OCI-LY7 (cell line): ENCODE data around the gene ZNF714. TPM values are rescaled to one million over a fixed set of nuclear protein-coding genes. Genes with fewer than 3 reads are reported as not detected.

ENCODE experiments used
- BruUV-seq: library from RNA; stranded (reverse); fragments of 400-500 nt; replicated peaks from 2 replicates; lab custom pipeline; 2021; lab: Mats Ljungman, UMichigan
- CTCF ChIA-PET: fragments of 300-600 bp; sonication (Branson Sonifier 250); formaldehyde crosslinking; loops from one replicate; lab custom pipeline; 2022; ENCODE audit warnings: antibody characterized with exemption; ENCODE audit not compliant: unreplicated experiment; lab: Charles Lee
- POLR2A ChIA-PET: fragments of 300-600 bp; sonication (Branson Sonifier 250); formaldehyde crosslinking; loops from one replicate; lab custom pipeline; 2022; ENCODE audit warnings: antibody characterized with exemption; lab: Charles Lee
- DNase-seq: peaks from one replicate; pipeline ENCODE4 v3.0.0-alpha.2; 2015; ENCODE audit warnings: low spot score
- H2AFZ ChIP-seq: fragments of 200-600 bp; sonication (generic), shearing (Covaris generic); 2 replicates; pipeline ENCODE4 v1.6.1; 2014; ENCODE audit warnings: mild to moderate bottlenecking, antibody characterized with exemption, low read length, moderate library complexity
- H3K27ac ChIP-seq: fragments of 200-600 bp; sonication (generic); 2 replicates; pipeline ENCODE4 v1.5.1; 2014; ENCODE audit warnings: mixed run types, low read depth, mild to moderate bottlenecking, moderate library complexity, low read length, inconsistent platforms; ENCODE audit not compliant: poor library complexity, severe bottlenecking
- H3K36me3 ChIP-seq: fragments of 200-600 bp; sonication (generic); 2 replicates; pipeline ENCODE4 v1.6.1; 2014; ENCODE audit warnings: mild to moderate bottlenecking, antibody characterized with exemption, low read length, moderate library complexity, mixed read lengths; ENCODE audit not compliant: insufficient read depth
- H3K4me1 ChIP-seq: fragments of 200-600 bp; sonication (generic); 2 replicates; pipeline ENCODE4 v1.5.1; 2014; ENCODE audit warnings: mild to moderate bottlenecking, low read length; ENCODE audit not compliant: insufficient read depth, poor library complexity, severe bottlenecking
- H3K4me2 ChIP-seq: fragments of 200-600 bp; sonication (generic); 2 replicates; pipeline ENCODE4 v1.6.1; 2014; ENCODE audit warnings: mild to moderate bottlenecking, low read length
- H3K4me3 ChIP-seq: fragments of 200-600 bp; sonication (generic); 2 replicates; pipeline ENCODE4 v1.5.1; 2014; ENCODE audit warnings: mild to moderate bottlenecking, low read depth, low read length; ENCODE audit not compliant: poor library complexity, severe bottlenecking
- H3K79me2 ChIP-seq: fragments of 200-600 bp; sonication (generic); 2 replicates; pipeline ENCODE4 v1.6.1; 2016; ENCODE audit warnings: low read depth, mild to moderate bottlenecking, low read length, moderate library complexity, mixed read lengths; ENCODE audit not compliant: insufficient read depth
- H3K9me2 ChIP-seq: fragments of 200-600 bp; sonication (generic); 2 replicates; pipeline ENCODE4 v1.6.1; 2016; ENCODE audit warnings: mild to moderate bottlenecking, low read length, mixed read lengths; ENCODE audit not compliant: insufficient read depth
- H3K9me3 ChIP-seq: fragments of 200-600 bp; sonication (generic); 2 replicates; pipeline ENCODE4 v1.6.1; 2014; ENCODE audit warnings: mild to moderate bottlenecking, mixed run types, low read length, mixed read lengths
- H4K20me1 ChIP-seq: fragments of 200-600 bp; sonication (generic); 2 replicates; pipeline ENCODE4 v1.6.1; 2014; ENCODE audit warnings: mild to moderate bottlenecking, antibody characterized with exemption, low read length, moderate library complexity, mixed read lengths; ENCODE audit not compliant: insufficient read depth
- EZH2phosphoT487 ChIP-seq: fragments of 200-600 bp; sonication (generic); IDR thresholded peaks from 2 replicates; pipeline ENCODE4 v1.6.1; 2018; ENCODE audit warnings: low read depth, borderline replicate concordance, mild to moderate bottlenecking, mixed run types, antibody characterized with exemption, low read length, moderate library complexity, mixed read lengths
- intact Hi-C: fragments of 100-400 bp; cut with micrococcal nuclease; formaldehyde crosslinking; loops from one replicate; pipeline ENCODE4 v1.10.0; 2022; ENCODE audit not compliant: unreplicated experiment
- total RNA-seq, 2 experiments: library from RNA; depleted of rRNA in 1 of 2; stranded (reverse); fragments of >200 nt in 1 of 2; shearing (Covaris generic) in 1 of 2; gene quantifications; 2 replicates each; pipeline ENCODE4 v1.2.3, GENCODE V29; 2014 to 2022
- TF ChIP-seq, protein P1 (sequence below): fragments of 200-600 bp; sonication (generic); conservative IDR thresholded peaks from 2 replicates; pipeline ENCODE4 v1.5.1; 2014; ENCODE audit warnings: mild to moderate bottlenecking, antibody characterized with exemption, low read length, moderate library complexity, mixed read lengths

Gene ZNF714
- total RNA-seq, 2 experiments from 2014 or later = 39.6 to 51.7 TPM

GRCh38 chr19:21128901-21129698, 47.1 kb downstream of the ZNF714 start:
- Histone ChIP-seq H3K27ac (no peak overlapping the region), H3K9me2 (no peaks in the 10 kb centered on the region), H3K79me2 (no peaks in the 10 kb centered on the region), H3K4me2 (no peak overlapping the region), H3K9me3 (peaks cover 5% of the 10 kb centered on the region; the same call in 1 of the 2 replicates), H3K4me3 (no peak overlapping the region), H4K20me1 (no peaks in the 10 kb centered on the region), H3K36me3 (peaks cover 6% of the 10 kb centered on the region; the same call in 1 of the 2 replicates), H2AFZ (no peak overlapping the region), H3K4me1 (no peaks in the 10 kb centered on the region)
- DNase-seq = no peak
- TF ChIP-seq EZH2phosphoT487 = no peak
- TF ChIP-seq, protein P1, sequence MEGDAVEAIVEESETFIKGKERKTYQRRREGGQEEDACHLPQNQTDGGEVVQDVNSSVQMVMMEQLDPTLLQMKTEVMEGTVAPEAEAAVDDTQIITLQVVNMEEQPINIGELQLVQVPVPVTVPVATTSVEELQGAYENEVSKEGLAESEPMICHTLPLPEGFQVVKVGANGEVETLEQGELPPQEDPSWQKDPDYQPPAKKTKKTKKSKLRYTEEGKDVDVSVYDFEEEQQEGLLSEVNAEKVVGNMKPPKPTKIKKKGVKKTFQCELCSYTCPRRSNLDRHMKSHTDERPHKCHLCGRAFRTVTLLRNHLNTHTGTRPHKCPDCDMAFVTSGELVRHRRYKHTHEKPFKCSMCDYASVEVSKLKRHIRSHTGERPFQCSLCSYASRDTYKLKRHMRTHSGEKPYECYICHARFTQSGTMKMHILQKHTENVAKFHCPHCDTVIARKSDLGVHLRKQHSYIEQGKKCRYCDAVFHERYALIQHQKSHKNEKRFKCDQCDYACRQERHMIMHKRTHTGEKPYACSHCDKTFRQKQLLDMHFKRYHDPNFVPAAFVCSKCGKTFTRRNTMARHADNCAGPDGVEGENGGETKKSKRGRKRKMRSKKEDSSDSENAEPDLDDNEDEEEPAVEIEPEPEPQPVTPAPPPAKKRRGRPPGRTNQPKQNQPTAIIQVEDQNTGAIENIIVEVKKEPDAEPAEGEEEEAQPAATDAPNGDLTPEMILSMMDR = no peak
- BruUV-seq = no TSS peak
- intact Hi-C loops = no loop called here
- ChIA-PET POLR2A (no interaction called here), CTCF (no interaction called here)

- TF ChIP-seq EZH2phosphoT487 = no peak
- TF ChIP-seq, protein P1 = no peak
- CTCF ChIA-PET = no interaction called here
- no peaks in the 10 kb centered on the region for H3K9me2 ChIP-seq
- no TSS peak for BruUV-seq
- H3K27ac ChIP-seq = no peak overlapping the region
- no peak overlapping the region for H3K4me2 ChIP-seq
- intact Hi-C loops = no loop called here
- H4K20me1 ChIP-seq = no peaks in the 10 kb centered on the region
- POLR2A ChIA-PET = no interaction called here
- H2AFZ ChIP-seq = no peak overlapping the region
- H3K36me3 ChIP-seq = peaks cover 6% of the 10 kb centered on the region; the same call in 1 of the 2 replicates
- no peaks in the 10 kb centered on the region for H3K79me2 ChIP-seq
- no peak overlapping the region for H3K4me3 ChIP-seq
- no peak for DNase-seq
- H3K9me3 ChIP-seq = no peaks in the 10 kb centered on the region; the same call in 1 of the 2 replicates
- H3K4me1 ChIP-seq = no peaks in the 10 kb centered on the region
These were observed 48.2 kb downstream of the ZNF714 start for GRCh38 chr19:21130097-21130775.
